Measurements from ENCODE around the gene CPVL. TPM values are rescaled to one million over a fixed set of nuclear protein-coding genes. Genes with fewer than 3 reads are reported as not detected.

The CPVL gene
- total and polyA plus RNA-seq, 2 of the 8 experiments (the other 6 are each of a cell fraction or from before 2014, with no cell fraction given), result 40.0 to 55.0 TPM

DNA sequence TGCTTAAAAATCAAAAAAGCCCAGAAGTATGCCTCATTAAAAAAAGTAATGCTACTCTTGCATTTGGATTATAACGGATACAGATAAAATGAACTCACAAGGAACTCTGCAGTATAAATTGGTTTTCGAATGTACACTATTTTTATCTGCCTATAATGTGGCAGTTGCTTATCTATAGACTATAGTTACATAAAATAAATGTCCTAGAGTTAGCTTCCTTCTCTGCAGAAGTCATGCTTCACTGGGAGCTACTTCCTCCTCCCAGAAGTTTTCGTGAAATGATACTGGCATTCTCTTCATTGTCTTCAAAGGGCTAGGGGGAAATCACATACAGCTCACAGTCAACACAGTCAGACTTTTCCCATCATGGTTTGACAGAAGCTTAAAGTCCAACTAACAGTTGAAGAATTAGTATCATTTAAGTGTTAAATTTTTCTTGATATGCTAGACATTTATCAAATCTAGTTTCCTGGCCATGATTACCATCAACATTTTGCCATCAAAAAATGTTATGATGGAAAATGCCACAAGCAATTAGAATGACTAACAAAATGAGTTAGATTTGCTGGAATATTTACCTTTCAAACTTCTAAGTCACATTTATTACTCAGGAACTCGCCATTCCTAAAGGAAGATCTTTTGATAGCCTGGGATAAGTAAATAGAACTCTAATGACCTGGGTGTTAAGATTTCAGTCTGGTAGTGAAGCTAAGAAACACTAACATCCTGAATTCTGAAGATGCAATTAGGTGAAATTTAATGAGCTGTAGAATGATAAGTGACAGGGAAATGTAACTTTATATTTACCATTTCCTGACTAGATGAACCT is 100.9 kb downstream of the CPVL start:
- ChIA-PET CTCF (ENCODE audit: partially characterized antibody) (interaction anchor here (0.6 to 1.4 kb wide), 6 partner anchors 31 to 123 kb away, joined by 3 to 6 read pairs (median 3); no protein-coding TSS in a partner anchor), POLR2A (ENCODE audit: partially characterized antibody) (no interaction called here)
- Histone ChIP-seq H2BK5ac (ENCODE audit: low read depth, low read length) (no peak overlapping the region), H4K5ac (ENCODE audit: insufficient read length, low read depth, low read length) (no peak overlapping the region), H3K18ac (ENCODE audit: extremely low read depth, low read length) (no peak overlapping the region), H2AFZ (ENCODE audit: low read length) (no peak overlapping the region), H4K20me1 (replicated peaks in 1 of 2; ENCODE audit: control insufficient read depth in 1 of 2, insufficient read depth in 2 of 2, low read length in 2 of 2) (no peaks in the 10 kb centered on the region), H3K79me2 (ENCODE audit: control insufficient read depth in 1 of 2, insufficient read depth in 2 of 2, low read length in 2 of 2) (no peaks in the 10 kb centered on the region), H2AK5ac (ENCODE audit: low read depth, low read length) (no peak overlapping the region), H3K23me2 (ENCODE audit: low read depth, low read length) (no peaks in the 10 kb centered on the region), H3K9me3 (ENCODE audit: insufficient read depth in 2 of 2, low read depth in 1 of 2, low read length in 1 of 2) (no peaks in the 10 kb centered on the region), H2BK120ac (replicated peaks; ENCODE audit: low read depth, low read length) (no peak overlapping the region), H3K56ac (replicated peaks; ENCODE audit: insufficient read length, low read depth, low read length) (no peak overlapping the region), H2BK20ac (ENCODE audit: low read length) (no peak overlapping the region), H3K23ac (ENCODE audit: insufficient read length) (no peak overlapping the region), H2BK12ac (ENCODE audit: low read depth, low read length) (no peak overlapping the region), H3K36me3 (ENCODE audit: control insufficient read depth in 2 of 4, insufficient read depth in 4 of 4, low read length in 3 of 4) (no peaks in the 10 kb centered on the region), H4K8ac (ENCODE audit: extremely low read depth, insufficient read depth, low read length) (no peak overlapping the region), H3K27ac (ENCODE audit: low read depth, low read length) (no peak overlapping the region), H3K79me1 (ENCODE audit: low read depth, low read length) (no peaks in the 10 kb centered on the region), H3K9ac (replicated peaks in 1 of 4; ENCODE audit: extremely low read depth in 1 of 4, low read depth in 3 of 4, low read length in 3 of 4) (no peak overlapping the region), H3K4me2 (ENCODE audit: insufficient read depth in 1 of 2, low read depth in 2 of 2, low read length in 2 of 2) (no peak overlapping the region), H3K4me1 (replicated peaks in 1 of 4; ENCODE audit: control insufficient read depth in 3 of 4, insufficient read depth in 4 of 4, low read length in 3 of 4) (peaks cover 0 to 17% (median 6%) of the 10 kb centered on the region in 4 experiments; a peak in 2 of 7 replicates), H4K91ac (replicated peaks; ENCODE audit: insufficient read length, low read length) (no peak overlapping the region), H3K4ac (replicated peaks; ENCODE audit: insufficient read length, low read depth, low read length) (no peak overlapping the region), H3K27me3 (replicated peaks in 1 of 4; ENCODE audit: control insufficient read depth in 3 of 4, extremely low read depth in 1 of 4, insufficient read depth in 3 of 4, low read length in 3 of 4) (no peaks in the 10 kb centered on the region), H2BK15ac (ENCODE audit: low read length) (no peak overlapping the region), H3K14ac (ENCODE audit: insufficient read length) (no peak overlapping the region), H3K4me3 (ENCODE audit: extremely low read depth in 1 of 4, insufficient read depth in 2 of 4, low read depth in 3 of 4, low read length in 4 of 4) (no peak overlapping the region)
- TF ChIP-seq CREB1 (IDR thresholded peaks at IDR 0.05) (no peak), CBX5 (IDR thresholded peaks at IDR 0.05; ENCODE audit: low read depth, low read length) (no peak)
- DNase-seq (ENCODE audit: low read depth in 1 of 2, low spot score in 2 of 2), result no peak
- whole genome bisulfite sequencing, 2 experiments (ENCODE audit: extremely low coverage in 1 of 2, insufficient coverage in 1 of 2, insufficient read length in 1 of 2, insufficient replicate concordance in 2 of 2, low coverage in 1 of 2, low lambda C conversion rate in 2 of 2, missing lambda C conversion rate in 1 of 2), result 89% methylated on average over 4 of the region's 4 CpGs; no CpG with 5 or more reads in 1 of the 2 experiments
- FAIRE-seq, result no peak

Data from H1 (cell line).